K562 (cell line): ENCODE results near the gene PHETA1. TPM values are rescaled to one million over a fixed set of nuclear protein-coding genes. Genes with fewer than 3 reads are reported as not detected.

ENCODE experiments used
- CBX8 ChIP-seq: fragments of 200-600 bp; sonication (generic); IDR thresholded peaks from 2 replicates; pipeline ENCODE4 v1.6.1; 2012; ENCODE audit warnings: borderline replicate concordance, mixed run types, low read depth, mild to moderate bottlenecking, moderate library complexity, mixed read lengths, low read length, control low read depth, inconsistent platforms; ENCODE audit not compliant: poor library complexity, severe bottlenecking; ENCODE audit errors: extremely low read depth
- WHSC1 ChIP-seq: IDR thresholded peaks from one replicate; pipeline ENCODE4 v1.6.1; 2012; ENCODE audit warnings: low read length, control low read depth, inconsistent platforms
- ZNF445 ChIP-seq: fragments of 250-450 bp; sonication (Bioruptor Pico); IDR thresholded peaks from 2 replicates; pipeline ENCODE4 v1.4.0; 2020; ENCODE audit warnings: low read depth, mild to moderate bottlenecking, moderate library complexity
- ZNF79 ChIP-seq: fragments of 250-450 bp; sonication (Bioruptor Pico); IDR thresholded peaks from 2 replicates; pipeline ENCODE4 v1.4.0; 2020; ENCODE audit warnings: low read depth, mild to moderate bottlenecking, moderate library complexity
- polyA plus RNA-seq, 8 experiments: library from polyadenylated mRNA; depleted of rRNA in 4 of 8; stranded (reverse) in 5 of 8; unstranded in 3 of 8; fragments of >200 nt; fragmentation: Nextera tagmentation in 2 of 8; fragmentation: Illumina TruSeq in 1 of 8; extraction: Ambion mirVana in 2 of 8; extraction: Trizol in 1 of 8; gene quantifications; 2 replicates each; pipeline versions ENCODE4 v1.2.1 to v1.2.3, GENCODE V29; 2011 to 2014; ENCODE audit warnings: inconsistent platforms in 1 of 8, missing spikeins in 1 of 8
- total RNA-seq, 7 experiments: library from RNA; depleted of rRNA in 6 of 7; stranded (reverse); fragments of >200 nt in 6 of 7; fragmentation: Illumina TruSeq in 2 of 7; extraction: Trizol in 2 of 7; gene quantifications; 2 replicates each; pipeline versions ENCODE4 v1.2.1 to v1.2.3, GENCODE V29; 2011 to 2021; ENCODE audit warnings: low replicate concordance in 1 of 7
- TF ChIP-seq, protein P1 (sequence below): fragments of 450-650 bp; IDR thresholded peaks from 2 replicates; pipeline ENCODE4 v1.6.1; 2016; ENCODE audit warnings: mild to moderate bottlenecking, moderate library complexity
- TF ChIP-seq, protein P2 (sequence below), 3 experiments: fragments of 200-800 bp in 1 of 3; fragments of 250-450 bp in 1 of 3; fragments of 450-650 bp in 1 of 3; sonication (Bioruptor Pico) in 1 of 3; sonication (Bioruptor generic) in 1 of 3; formaldehyde crosslinking in 1 of 3; IDR thresholded peaks; 2 replicates each; pipeline versions ENCODE4 v1.6.1 to v1.8.0; 2016 to 2022; ENCODE audit warnings: mild to moderate bottlenecking in 2 of 3, missing genetic modification characterization in 2 of 3, missing compliant biosample characterization in 1 of 3, moderate library complexity in 1 of 3
- TF ChIP-seq, protein P3 (sequence below), 3 experiments: IDR thresholded peaks in 2 of 3; conservative IDR thresholded peaks in 1 of 3; 2 replicates each; pipeline ENCODE4 v1.5.1; 2011 to 2012; ENCODE audit warnings: low read length in 3 of 3, mild to moderate bottlenecking in 3 of 3, control low read depth in 2 of 3, improper control_type of control experiment in 1 of 3, inconsistent platforms in 1 of 3, low read depth in 1 of 3, mixed read lengths in 1 of 3, moderate library complexity in 1 of 3; ENCODE audit not compliant: insufficient read depth in 2 of 3
- TF ChIP-seq, protein P4 (sequence below): fragments of 450-650 bp; formaldehyde crosslinking; IDR thresholded peaks from 2 replicates; pipeline ENCODE4 v1.4.0; 2020; ENCODE audit warnings: mild to moderate bottlenecking, moderate library complexity

The PHETA1 gene
- total and polyA plus RNA-seq, 9 of the 15 experiments (the other 6 are each of a cell fraction or from before 2014, with no cell fraction given): 0.03 to 12.4 (median 3.0) TPM

DNA sequence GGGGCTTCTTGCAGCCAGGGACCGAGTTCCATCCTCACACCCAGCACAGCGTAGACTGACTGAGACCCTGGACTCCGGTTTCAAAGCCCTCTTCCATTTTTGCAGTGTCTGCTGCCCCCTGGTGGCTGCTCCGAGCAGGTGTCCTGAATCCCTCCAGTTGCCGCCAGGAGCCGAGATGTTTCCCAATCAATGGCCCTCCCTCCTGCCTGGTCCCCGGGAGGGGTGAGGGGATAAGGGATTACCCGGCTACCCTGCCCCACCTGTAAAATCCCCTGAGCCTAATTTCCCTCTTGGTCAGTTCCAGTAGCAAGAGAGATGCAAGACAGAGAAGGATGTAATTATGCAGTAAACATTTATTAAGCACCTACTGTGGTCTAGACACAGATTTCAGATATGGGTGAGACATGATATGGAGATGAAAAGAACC, 55.0 kb downstream of the PHETA1 start (continued):
- TF ChIP-seq ZNF79 (no peak), ZNF445 (CRISPR knock-in tag) (no peak), CBX8 (no peak), WHSC1 (no peak)
- TF ChIP-seq, protein P1, sequence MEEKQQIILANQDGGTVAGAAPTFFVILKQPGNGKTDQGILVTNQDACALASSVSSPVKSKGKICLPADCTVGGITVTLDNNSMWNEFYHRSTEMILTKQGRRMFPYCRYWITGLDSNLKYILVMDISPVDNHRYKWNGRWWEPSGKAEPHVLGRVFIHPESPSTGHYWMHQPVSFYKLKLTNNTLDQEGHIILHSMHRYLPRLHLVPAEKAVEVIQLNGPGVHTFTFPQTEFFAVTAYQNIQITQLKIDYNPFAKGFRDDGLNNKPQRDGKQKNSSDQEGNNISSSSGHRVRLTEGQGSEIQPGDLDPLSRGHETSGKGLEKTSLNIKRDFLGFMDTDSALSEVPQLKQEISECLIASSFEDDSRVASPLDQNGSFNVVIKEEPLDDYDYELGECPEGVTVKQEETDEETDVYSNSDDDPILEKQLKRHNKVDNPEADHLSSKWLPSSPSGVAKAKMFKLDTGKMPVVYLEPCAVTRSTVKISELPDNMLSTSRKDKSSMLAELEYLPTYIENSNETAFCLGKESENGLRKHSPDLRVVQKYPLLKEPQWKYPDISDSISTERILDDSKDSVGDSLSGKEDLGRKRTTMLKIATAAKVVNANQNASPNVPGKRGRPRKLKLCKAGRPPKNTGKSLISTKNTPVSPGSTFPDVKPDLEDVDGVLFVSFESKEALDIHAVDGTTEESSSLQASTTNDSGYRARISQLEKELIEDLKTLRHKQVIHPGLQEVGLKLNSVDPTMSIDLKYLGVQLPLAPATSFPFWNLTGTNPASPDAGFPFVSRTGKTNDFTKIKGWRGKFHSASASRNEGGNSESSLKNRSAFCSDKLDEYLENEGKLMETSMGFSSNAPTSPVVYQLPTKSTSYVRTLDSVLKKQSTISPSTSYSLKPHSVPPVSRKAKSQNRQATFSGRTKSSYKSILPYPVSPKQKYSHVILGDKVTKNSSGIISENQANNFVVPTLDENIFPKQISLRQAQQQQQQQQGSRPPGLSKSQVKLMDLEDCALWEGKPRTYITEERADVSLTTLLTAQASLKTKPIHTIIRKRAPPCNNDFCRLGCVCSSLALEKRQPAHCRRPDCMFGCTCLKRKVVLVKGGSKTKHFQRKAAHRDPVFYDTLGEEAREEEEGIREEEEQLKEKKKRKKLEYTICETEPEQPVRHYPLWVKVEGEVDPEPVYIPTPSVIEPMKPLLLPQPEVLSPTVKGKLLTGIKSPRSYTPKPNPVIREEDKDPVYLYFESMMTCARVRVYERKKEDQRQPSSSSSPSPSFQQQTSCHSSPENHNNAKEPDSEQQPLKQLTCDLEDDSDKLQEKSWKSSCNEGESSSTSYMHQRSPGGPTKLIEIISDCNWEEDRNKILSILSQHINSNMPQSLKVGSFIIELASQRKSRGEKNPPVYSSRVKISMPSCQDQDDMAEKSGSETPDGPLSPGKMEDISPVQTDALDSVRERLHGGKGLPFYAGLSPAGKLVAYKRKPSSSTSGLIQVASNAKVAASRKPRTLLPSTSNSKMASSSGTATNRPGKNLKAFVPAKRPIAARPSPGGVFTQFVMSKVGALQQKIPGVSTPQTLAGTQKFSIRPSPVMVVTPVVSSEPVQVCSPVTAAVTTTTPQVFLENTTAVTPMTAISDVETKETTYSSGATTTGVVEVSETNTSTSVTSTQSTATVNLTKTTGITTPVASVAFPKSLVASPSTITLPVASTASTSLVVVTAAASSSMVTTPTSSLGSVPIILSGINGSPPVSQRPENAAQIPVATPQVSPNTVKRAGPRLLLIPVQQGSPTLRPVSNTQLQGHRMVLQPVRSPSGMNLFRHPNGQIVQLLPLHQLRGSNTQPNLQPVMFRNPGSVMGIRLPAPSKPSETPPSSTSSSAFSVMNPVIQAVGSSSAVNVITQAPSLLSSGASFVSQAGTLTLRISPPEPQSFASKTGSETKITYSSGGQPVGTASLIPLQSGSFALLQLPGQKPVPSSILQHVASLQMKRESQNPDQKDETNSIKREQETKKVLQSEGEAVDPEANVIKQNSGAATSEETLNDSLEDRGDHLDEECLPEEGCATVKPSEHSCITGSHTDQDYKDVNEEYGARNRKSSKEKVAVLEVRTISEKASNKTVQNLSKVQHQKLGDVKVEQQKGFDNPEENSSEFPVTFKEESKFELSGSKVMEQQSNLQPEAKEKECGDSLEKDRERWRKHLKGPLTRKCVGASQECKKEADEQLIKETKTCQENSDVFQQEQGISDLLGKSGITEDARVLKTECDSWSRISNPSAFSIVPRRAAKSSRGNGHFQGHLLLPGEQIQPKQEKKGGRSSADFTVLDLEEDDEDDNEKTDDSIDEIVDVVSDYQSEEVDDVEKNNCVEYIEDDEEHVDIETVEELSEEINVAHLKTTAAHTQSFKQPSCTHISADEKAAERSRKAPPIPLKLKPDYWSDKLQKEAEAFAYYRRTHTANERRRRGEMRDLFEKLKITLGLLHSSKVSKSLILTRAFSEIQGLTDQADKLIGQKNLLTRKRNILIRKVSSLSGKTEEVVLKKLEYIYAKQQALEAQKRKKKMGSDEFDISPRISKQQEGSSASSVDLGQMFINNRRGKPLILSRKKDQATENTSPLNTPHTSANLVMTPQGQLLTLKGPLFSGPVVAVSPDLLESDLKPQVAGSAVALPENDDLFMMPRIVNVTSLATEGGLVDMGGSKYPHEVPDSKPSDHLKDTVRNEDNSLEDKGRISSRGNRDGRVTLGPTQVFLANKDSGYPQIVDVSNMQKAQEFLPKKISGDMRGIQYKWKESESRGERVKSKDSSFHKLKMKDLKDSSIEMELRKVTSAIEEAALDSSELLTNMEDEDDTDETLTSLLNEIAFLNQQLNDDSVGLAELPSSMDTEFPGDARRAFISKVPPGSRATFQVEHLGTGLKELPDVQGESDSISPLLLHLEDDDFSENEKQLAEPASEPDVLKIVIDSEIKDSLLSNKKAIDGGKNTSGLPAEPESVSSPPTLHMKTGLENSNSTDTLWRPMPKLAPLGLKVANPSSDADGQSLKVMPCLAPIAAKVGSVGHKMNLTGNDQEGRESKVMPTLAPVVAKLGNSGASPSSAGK: no peak
- TF ChIP-seq, protein P2, sequence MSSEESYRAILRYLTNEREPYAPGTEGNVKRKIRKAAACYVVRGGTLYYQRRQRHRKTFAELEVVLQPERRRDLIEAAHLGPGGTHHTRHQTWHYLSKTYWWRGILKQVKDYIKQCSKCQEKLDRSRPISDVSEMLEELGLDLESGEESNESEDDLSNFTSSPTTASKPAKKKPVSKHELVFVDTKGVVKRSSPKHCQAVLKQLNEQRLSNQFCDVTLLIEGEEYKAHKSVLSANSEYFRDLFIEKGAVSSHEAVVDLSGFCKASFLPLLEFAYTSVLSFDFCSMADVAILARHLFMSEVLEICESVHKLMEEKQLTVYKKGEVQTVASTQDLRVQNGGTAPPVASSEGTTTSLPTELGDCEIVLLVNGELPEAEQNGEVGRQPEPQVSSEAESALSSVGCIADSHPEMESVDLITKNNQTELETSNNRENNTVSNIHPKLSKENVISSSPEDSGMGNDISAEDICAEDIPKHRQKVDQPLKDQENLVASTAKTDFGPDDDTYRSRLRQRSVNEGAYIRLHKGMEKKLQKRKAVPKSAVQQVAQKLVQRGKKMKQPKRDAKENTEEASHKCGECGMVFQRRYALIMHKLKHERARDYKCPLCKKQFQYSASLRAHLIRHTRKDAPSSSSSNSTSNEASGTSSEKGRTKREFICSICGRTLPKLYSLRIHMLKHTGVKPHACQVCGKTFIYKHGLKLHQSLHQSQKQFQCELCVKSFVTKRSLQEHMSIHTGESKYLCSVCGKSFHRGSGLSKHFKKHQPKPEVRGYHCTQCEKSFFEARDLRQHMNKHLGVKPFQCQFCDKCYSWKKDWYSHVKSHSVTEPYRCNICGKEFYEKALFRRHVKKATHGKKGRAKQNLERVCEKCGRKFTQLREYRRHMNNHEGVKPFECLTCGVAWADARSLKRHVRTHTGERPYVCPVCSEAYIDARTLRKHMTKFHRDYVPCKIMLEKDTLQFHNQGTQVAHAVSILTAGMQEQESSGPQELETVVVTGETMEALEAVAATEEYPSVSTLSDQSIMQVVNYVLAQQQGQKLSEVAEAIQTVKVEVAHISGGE (CRISPR knock-in tag; IDR thresholded peaks at IDR 0.05): no peak
- TF ChIP-seq, protein P3, sequence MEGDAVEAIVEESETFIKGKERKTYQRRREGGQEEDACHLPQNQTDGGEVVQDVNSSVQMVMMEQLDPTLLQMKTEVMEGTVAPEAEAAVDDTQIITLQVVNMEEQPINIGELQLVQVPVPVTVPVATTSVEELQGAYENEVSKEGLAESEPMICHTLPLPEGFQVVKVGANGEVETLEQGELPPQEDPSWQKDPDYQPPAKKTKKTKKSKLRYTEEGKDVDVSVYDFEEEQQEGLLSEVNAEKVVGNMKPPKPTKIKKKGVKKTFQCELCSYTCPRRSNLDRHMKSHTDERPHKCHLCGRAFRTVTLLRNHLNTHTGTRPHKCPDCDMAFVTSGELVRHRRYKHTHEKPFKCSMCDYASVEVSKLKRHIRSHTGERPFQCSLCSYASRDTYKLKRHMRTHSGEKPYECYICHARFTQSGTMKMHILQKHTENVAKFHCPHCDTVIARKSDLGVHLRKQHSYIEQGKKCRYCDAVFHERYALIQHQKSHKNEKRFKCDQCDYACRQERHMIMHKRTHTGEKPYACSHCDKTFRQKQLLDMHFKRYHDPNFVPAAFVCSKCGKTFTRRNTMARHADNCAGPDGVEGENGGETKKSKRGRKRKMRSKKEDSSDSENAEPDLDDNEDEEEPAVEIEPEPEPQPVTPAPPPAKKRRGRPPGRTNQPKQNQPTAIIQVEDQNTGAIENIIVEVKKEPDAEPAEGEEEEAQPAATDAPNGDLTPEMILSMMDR (IDR thresholded peaks at IDR 0.05 in 2 of 3, conservative IDR thresholded peaks at IDR 0.05 in 1 of 3; ENCODE audit: insufficient read depth in 2 of 3, low read depth in 1 of 3, low read length in 3 of 3): peak; percentile 90 to 92 (median 91)
- TF ChIP-seq, protein P4, sequence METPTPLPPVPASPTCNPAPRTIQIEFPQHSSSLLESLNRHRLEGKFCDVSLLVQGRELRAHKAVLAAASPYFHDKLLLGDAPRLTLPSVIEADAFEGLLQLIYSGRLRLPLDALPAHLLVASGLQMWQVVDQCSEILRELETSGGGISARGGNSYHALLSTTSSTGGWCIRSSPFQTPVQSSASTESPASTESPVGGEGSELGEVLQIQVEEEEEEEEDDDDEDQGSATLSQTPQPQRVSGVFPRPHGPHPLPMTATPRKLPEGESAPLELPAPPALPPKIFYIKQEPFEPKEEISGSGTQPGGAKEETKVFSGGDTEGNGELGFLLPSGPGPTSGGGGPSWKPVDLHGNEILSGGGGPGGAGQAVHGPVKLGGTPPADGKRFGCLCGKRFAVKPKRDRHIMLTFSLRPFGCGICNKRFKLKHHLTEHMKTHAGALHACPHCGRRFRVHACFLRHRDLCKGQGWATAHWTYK (CRISPR knock-in tag): no peak
